HepG2 (cell line): ENCODE data around the gene PPP4R1. TPM values are rescaled to one million over a fixed set of nuclear protein-coding genes. Genes with fewer than 3 reads are reported as not detected.

Source experiments
- ATAC-seq: fragments of 200-7000 bp; cut with Tn5 transposase; 3 replicates; pipeline ENCODE4 v1.9.1; 2020; ENCODE audit warnings: mild to moderate bottlenecking, moderate library complexity
- BruUV-seq: library from RNA; stranded (reverse); fragments of 400-500 nt; replicated peaks from 2 replicates; lab custom pipeline; 2021; lab: Mats Ljungman, UMichigan
- CTCF ChIA-PET: fragments of 300-600 bp; formaldehyde crosslinking; extraction: SDS; loops from one replicate; lab custom pipeline; 2021; ENCODE audit warnings: low total read pairs, inconsistent platforms, low intra/inter-chr PET ratio; lab: Yijun Ruan, JAX
- POLR2A ChIA-PET: fragments of 350-600 bp; sonication (Branson Sonifier 250); formaldehyde crosslinking; loops from one replicate; lab custom pipeline; 2020; ENCODE audit warnings: antibody characterized with exemption, inconsistent platforms; lab: Yijun Ruan, JAX
- DNase-seq: peaks from one replicate; pipeline ENCODE4 v3.0.0-alpha.2; 2015; ENCODE audit warnings: low spot score
- FAIRE-seq: peaks from 3 replicates; lab custom pipeline; 2011; peaks lifted over from hg19 to GRCh38; lab: Jason Lieb, UNC
- H2AFZ ChIP-seq: one replicate; pipeline ENCODE4 v1.6.1; 2011; ENCODE audit warnings: low read length, inconsistent platforms
- H3K27ac ChIP-seq: fragments of 300-600 bp; 3 replicates; pipeline ENCODE4 v1.8.0; 2011; ENCODE audit warnings: mixed run types, mild to moderate bottlenecking, mixed read lengths, low read length, inconsistent platforms; ENCODE audit not compliant: insufficient read depth; ENCODE audit errors: extremely low read length
- H3K27me3 ChIP-seq, 2 experiments: fragments of 200-600 bp in 1 of 2; 2 replicates in 1 of 2; 3 replicates in 1 of 2; pipeline versions ENCODE4 v1.6.0 to v1.8.0; 2011; ENCODE audit warnings: low read length in 2 of 2, mild to moderate bottlenecking in 2 of 2, moderate library complexity in 2 of 2, inconsistent platforms in 1 of 2; ENCODE audit not compliant: insufficient read depth in 2 of 2, control insufficient read depth in 1 of 2
- H3K36me3 ChIP-seq, 2 experiments: fragments of 200-600 bp in 1 of 2; replicated peaks in 1 of 2; 2 replicates in 1 of 2; 3 replicates in 1 of 2; pipeline versions ENCODE4 v1.5.1 to v1.8.0; 2011; ENCODE audit warnings: low read length in 2 of 2, inconsistent platforms in 1 of 2; ENCODE audit not compliant: insufficient read depth in 2 of 2, control insufficient read depth in 1 of 2
- H3K4me1 ChIP-seq: 2 replicates; pipeline ENCODE4 v1.5.1; 2012; ENCODE audit warnings: low read length, inconsistent platforms; ENCODE audit not compliant: insufficient read depth
- H3K4me2 ChIP-seq: 2 replicates; pipeline ENCODE4 v1.6.0; 2011; ENCODE audit warnings: low read depth, low read length, inconsistent platforms
- H3K4me3 ChIP-seq, 3 experiments: fragments of 200-600 bp in 1 of 3; sonication (generic), shearing (Covaris generic) in 1 of 3; replicated peaks in 1 of 3; 2 replicates each; pipeline ENCODE4 v1.5.1; 2011 to 2016; ENCODE audit warnings: low read length in 3 of 3, inconsistent platforms in 2 of 3, low read depth in 2 of 3, mild to moderate bottlenecking in 2 of 3, control low read depth in 1 of 3, mixed read lengths in 1 of 3; ENCODE audit not compliant: insufficient read depth in 1 of 3
- H3K79me2 ChIP-seq: one replicate; pipeline ENCODE4 v1.6.1; 2011; ENCODE audit warnings: low read length, inconsistent platforms; ENCODE audit not compliant: insufficient read depth
- H3K9ac ChIP-seq: 2 replicates; pipeline ENCODE4 v1.6.0; 2011; ENCODE audit warnings: mild to moderate bottlenecking, low read depth, low read length, inconsistent platforms; ENCODE audit not compliant: insufficient read depth
- H3K9me3 ChIP-seq: 2 replicates; pipeline ENCODE4 v1.5.1; 2012; ENCODE audit warnings: mild to moderate bottlenecking, low read length
- H4K20me1 ChIP-seq: 2 replicates; pipeline ENCODE4 v1.6.0; 2011; ENCODE audit warnings: inconsistent platforms, mild to moderate bottlenecking, low read length, moderate library complexity; ENCODE audit not compliant: insufficient read depth
- BCL3 ChIP-seq: sonication (generic); formaldehyde crosslinking; IDR thresholded peaks from 2 replicates; pipeline ENCODE4 v1.5.1; 2020; ENCODE audit warnings: mild to moderate bottlenecking, missing genetic modification reagents, moderate library complexity
- CBFB ChIP-seq: sonication (generic); formaldehyde crosslinking; IDR thresholded peaks from 2 replicates; pipeline ENCODE4 v1.4.0; 2020; ENCODE audit warnings: missing genetic modification reagents
- CEBPZ ChIP-seq: IDR thresholded peaks from 2 replicates; pipeline ENCODE4 v1.6.1; 2012; ENCODE audit warnings: low read length, improper control_type of control experiment
- ETS1 ChIP-seq: sonication (generic); formaldehyde crosslinking; IDR thresholded peaks from 2 replicates; pipeline ENCODE4 v1.4.0; 2020; ENCODE audit warnings: missing genetic modification reagents
- HNRNPL ChIP-seq: fragments of 200-400 bp; formaldehyde crosslinking; IDR thresholded peaks from 2 replicates; pipeline ENCODE4 v1.6.1; 2017; ENCODE audit warnings: mild to moderate bottlenecking, low read depth, low read length
- KDM5A ChIP-seq: fragments of 200-600 bp; sonication (generic); IDR thresholded peaks from 2 replicates; pipeline ENCODE4 v1.7.0; 2018; ENCODE audit warnings: antibody characterized with exemption, mild to moderate bottlenecking, low read length, borderline replicate concordance
- NR3C1 ChIP-seq: sonication (generic); formaldehyde crosslinking; IDR thresholded peaks from 2 replicates; pipeline ENCODE4 v1.4.0; 2020; ENCODE audit warnings: missing genetic modification reagents
- POGK ChIP-seq: sonication (generic); formaldehyde crosslinking; conservative IDR thresholded peaks from 2 replicates; pipeline ENCODE4 v1.8.0; 2022; ENCODE audit warnings: mild to moderate bottlenecking, moderate library complexity, missing genetic modification reagents
- PRPF4 ChIP-seq: fragments of 200-400 bp; formaldehyde crosslinking; IDR thresholded peaks from 2 replicates; pipeline ENCODE4 v1.6.1; 2016; ENCODE audit warnings: low read length, low read depth; ENCODE audit not compliant: poor library complexity, severe bottlenecking
- TP53 ChIP-seq: sonication (generic); formaldehyde crosslinking; conservative IDR thresholded peaks from 2 replicates; pipeline ENCODE4 v1.4.0; 2020; ENCODE audit warnings: missing genetic modification reagents
- ZBTB25 ChIP-seq: IDR thresholded peaks from 2 replicates; pipeline ENCODE4 v1.6.1; 2018; ENCODE audit warnings: missing genetic modification reagents
- ZBTB38 ChIP-seq: sonication (generic); formaldehyde crosslinking; IDR thresholded peaks from 2 replicates; pipeline ENCODE4 v1.5.1; 2020; ENCODE audit warnings: mild to moderate bottlenecking, missing genetic modification reagents
- ZC3H4 ChIP-seq: sonication (generic); formaldehyde crosslinking; IDR thresholded peaks from 2 replicates; pipeline ENCODE4 v1.4.0; 2020; ENCODE audit warnings: missing genetic modification reagents, borderline replicate concordance
- ZKSCAN8 ChIP-seq: IDR thresholded peaks from 2 replicates; pipeline ENCODE4 v1.6.1; 2016; ENCODE audit warnings: borderline replicate concordance, missing genetic modification reagents, missing compliant biosample characterization
- ZNF260 ChIP-seq: sonication (generic); formaldehyde crosslinking; IDR thresholded peaks from 2 replicates; pipeline ENCODE4 v1.4.0; 2020; ENCODE audit warnings: missing genetic modification reagents, low read depth, mild to moderate bottlenecking, borderline replicate concordance
- ZNF354B ChIP-seq: sonication (generic); formaldehyde crosslinking; IDR thresholded peaks from 2 replicates; pipeline ENCODE4 v1.8.0; 2022; ENCODE audit warnings: mild to moderate bottlenecking, missing genetic modification reagents
- ZNF496 ChIP-seq: sonication (generic); formaldehyde crosslinking; IDR thresholded peaks from 2 replicates; pipeline ENCODE4 v1.8.1; 2023; ENCODE audit warnings: mild to moderate bottlenecking, moderate library complexity, missing genetic modification reagents; ENCODE audit not compliant: insufficient replicate concordance
- WGBS: methylation state at CpG from one replicate; pipeline ENCODE4 v1.1.6; 2017; ENCODE audit warnings: low lambda C conversion rate; 5-methylcytosine and 5-hydroxymethylcytosine counted together
- in situ Hi-C: cut with HindIII; loops from 2 replicates; pipeline ENCODE4 v1.10.0; 2017; ENCODE audit warnings: low pct_unique_long_range_greater_than_20kb; ENCODE audit not compliant: extremely low pct_ligation_motif_present
- intact Hi-C: fragments of 100-400 bp; cut with micrococcal nuclease; formaldehyde crosslinking; loops from one replicate; pipeline ENCODE4 v1.10.0; 2022; ENCODE audit not compliant: unreplicated experiment
- polyA plus RNA-seq, 8 experiments: library from polyadenylated mRNA; depleted of rRNA in 3 of 8; stranded (reverse) in 7 of 8; unstranded in 1 of 8; fragments of >200 nt; fragmentation: Illumina TruSeq in 4 of 8; extraction: Trizol in 4 of 8; gene quantifications; 2 replicates each; pipeline versions ENCODE4 v1.2.1 to v1.2.3, GENCODE V29; 2011 to 2016; ENCODE audit warnings: low read depth in 4 of 8, missing spikeins in 1 of 8, mixed read lengths in 1 of 8; ENCODE audit not compliant: insufficient read depth in 1 of 8
- total RNA-seq, 5 experiments: library from RNA; depleted of rRNA; stranded (reverse); fragments of >200 nt; fragmentation: Illumina TruSeq; extraction: Trizol; gene quantifications; 2 replicates each; pipeline ENCODE4 v1.2.3, GENCODE V29; 2016; ENCODE audit warnings: low read depth in 1 of 5

The PPP4R1 gene
- total and polyA plus RNA-seq, 2 of the 13 experiments (the other 11 are each of a cell fraction or from before 2014, with no cell fraction given): 66.5 to 72.4 TPM

- TF ChIP-seq BCL3 (CRISPR knock-in tag) (no peak), ZNF496 (CRISPR knock-in tag) (no peak), ZC3H4 (CRISPR knock-in tag) (no peak), ZBTB38 (CRISPR knock-in tag) (no peak), TP53 (CRISPR knock-in tag) (no peak), HNRNPL (no peak), ETS1 (no peak), ZBTB25 (CRISPR knock-in tag) (no peak), KDM5A (no peak), ZNF354B (CRISPR knock-in tag) (no peak), NR3C1 (CRISPR knock-in tag) (no peak), CEBPZ (no peak), ZKSCAN8 (CRISPR knock-in tag) (no peak), CBFB (no peak), POGK (no peak), ZNF260 (CRISPR knock-in tag) (no peak), PRPF4 (no peak)
- in situ Hi-C loops (no loop called here), intact Hi-C loops (no loop called here)
- no peak overlapping the region for H2AFZ ChIP-seq
- H3K36me3 ChIP-seq: no peaks in the 10 kb centered on the region
- FAIRE-seq: no peak
- H3K27me3 ChIP-seq: peaks cover 0 to 3% of the 10 kb centered on the region in 2 experiments; a peak in 2 of 5 replicates
- no peaks in the 10 kb centered on the region for H3K9me3 ChIP-seq
- no peak overlapping the region for H3K27ac ChIP-seq
- DNase-seq: no peak
- H3K4me2 ChIP-seq: no peak overlapping the region
- no TSS peak for BruUV-seq
- H4K20me1 ChIP-seq: no peaks in the 10 kb centered on the region
- ChIA-PET POLR2A (no interaction called here), CTCF (no interaction called here)
- WGBS: 64% methylated on average over 3 of the region's 3 CpGs
- no peaks in the 10 kb centered on the region for H3K79me2 ChIP-seq
- no peak overlapping the region for H3K9ac ChIP-seq
- peaks cover 50% of the 10 kb centered on the region for H3K4me1 ChIP-seq
- no peak overlapping the region for H3K4me3 ChIP-seq
- no peak for ATAC-seq
Observed at GRCh38 chr18:9649164-9649540, 34.8 kb upstream of the PPP4R1 start.
